Cerebellar nuclear complex (tissue), 1 donor: ENCODE data around the gene ADCY4.

Experiments used
- DNase-seq, 2 experiments: peaks; one replicate each; lab custom pipeline; 2025; lab: John Stamatoyannopoulos, UW

Gene ADCY4

GRCh38 chr14:24297190-24297964 is 37.5 kb downstream of the ADCY4 start:
- DNase-seq, result no peak

- no peak for DNase-seq
Measured at GRCh38 chr14:24296341-24297157, 38.3 kb downstream of the ADCY4 start.

GRCh38 chr14:24293525-24293924 is 41.3 kb downstream of the ADCY4 start:
- DNase-seq, result no peak

- no peak for DNase-seq
Measured at GRCh38 chr14:24292118-24292807, 42.6 kb downstream of the ADCY4 start.

GRCh38 chr14:24291446-24292117 is 43.3 kb downstream of the ADCY4 start:
- no peak for DNase-seq

GRCh38 chr14:24290746-24291145 is 44.1 kb downstream of the ADCY4 start:
- DNase-seq, result no peak

- no peak for DNase-seq
Measured at GRCh38 chr14:24289649-24290280, 45.1 kb downstream of the ADCY4 start.

GRCh38 chr14:24286996-24287395 is 47.9 kb downstream of the ADCY4 start:
- DNase-seq, result no peak

- DNase-seq, result no peak
Measured at GRCh38 chr14:24285351-24285750, 49.5 kb downstream of the ADCY4 start.

GRCh38 chr14:24284501-24285035 is 50.3 kb downstream of the ADCY4 start:
- DNase-seq, result no peak

- DNase-seq, result no peak
Measured at GRCh38 chr14:24283796-24284460, 50.9 kb downstream of the ADCY4 start.

- DNase-seq, result no peak
Measured at GRCh38 chr14:24282736-24283135, 52.1 kb downstream of the ADCY4 start.

- no peak for DNase-seq
Measured at GRCh38 chr14:24281636-24282035, 53.2 kb downstream of the ADCY4 start.

GRCh38 chr14:24280797-24281460 is 53.9 kb downstream of the ADCY4 start:
- DNase-seq, result no peak

- DNase-seq, result no peak
Measured at GRCh38 chr14:24279301-24280186, 55.3 kb downstream of the ADCY4 start.

GRCh38 chr14:24278424-24278823 is 56.4 kb downstream of the ADCY4 start:
- DNase-seq, result no peak

GRCh38 chr14:24277606-24278321 is 57.1 kb downstream of the ADCY4 start:
- no peak for DNase-seq

- no peak for DNase-seq
Measured at GRCh38 chr14:24277071-24277470, 57.8 kb downstream of the ADCY4 start.
